ENCODE measurements around the gene PREX1. TPM values are rescaled to one million over a fixed set of nuclear protein-coding genes. Genes with fewer than 3 reads are reported as not detected.

The PREX1 gene
- total RNA-seq, 2 experiments from 2014 or later, result 36.5 to 39.2 TPM

- ChIA-PET CTCF (interaction anchor here (1.2 kb wide), 1 partner anchor 12 kb away, joined by 3 read pairs; no protein-coding TSS in a partner anchor), POLR2A (no interaction called here)
- Mint-ChIP-seq H3K27me3 (no peaks in the 10 kb centered on the region), H3K4me1 (peaks cover 13% of the 10 kb centered on the region), H3K27ac (no peak overlapping the region), H3K36me3 (ENCODE audit: low read depth) (no peaks in the 10 kb centered on the region), H3K4me3 (no peak overlapping the region), H3K9me3 (ENCODE audit: low read depth) (no peaks in the 10 kb centered on the region)
- intact Hi-C loops (cut with DNase I, micrococcal nuclease), result no loop called here
- DNase-seq, result no peak
- no peak for ATAC-seq
Measured at GRCh38 chr20:48608756-48609155, 219.0 kb downstream of the PREX1 start.

DNA sequence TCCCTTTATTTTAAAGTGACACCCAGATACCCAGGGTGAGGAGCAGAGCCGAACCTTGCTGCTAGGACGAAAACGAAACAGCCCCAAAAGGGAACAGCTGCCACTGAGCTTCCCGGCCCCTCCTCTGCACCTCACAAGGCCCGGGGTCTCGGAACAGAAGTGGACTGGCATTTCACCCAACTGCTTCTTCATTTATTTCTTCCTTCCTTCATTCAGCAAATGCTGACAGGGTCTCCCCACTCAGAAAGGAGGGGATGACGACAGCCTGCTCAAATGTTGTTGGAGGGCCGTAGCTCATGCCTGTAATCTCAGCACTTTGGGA lies 220.3 kb downstream of the PREX1 start:
- peaks cover 13% of the 10 kb centered on the region for H3K4me1 Mint-ChIP-seq
- no peak for ATAC-seq
- POLR2A ChIA-PET, result no interaction called here
- DNase-seq, result no peak
- CTCF ChIA-PET, result interaction anchor here (0.8 to 0.9 kb wide), 2 partner anchors 13 to 44 kb away, joined by 3 to 8 read pairs; no protein-coding TSS in a partner anchor
- no peak overlapping the region for H3K27ac Mint-ChIP-seq
- no peaks in the 10 kb centered on the region for H3K9me3 Mint-ChIP-seq (ENCODE audit: low read depth)
- H3K4me3 Mint-ChIP-seq, result no peak overlapping the region
- intact Hi-C loops (cut with DNase I, micrococcal nuclease), result no loop called here
- no peaks in the 10 kb centered on the region for H3K36me3 Mint-ChIP-seq (ENCODE audit: low read depth)
- no peaks in the 10 kb centered on the region for H3K27me3 Mint-ChIP-seq

- Mint-ChIP-seq H3K36me3 (ENCODE audit: low read depth) (no peaks in the 10 kb centered on the region), H3K27ac (no peak overlapping the region), H3K27me3 (no peaks in the 10 kb centered on the region), H3K4me3 (no peak overlapping the region), H3K9me3 (ENCODE audit: low read depth) (no peaks in the 10 kb centered on the region), H3K4me1 (peaks cover 13% of the 10 kb centered on the region)
- ChIA-PET POLR2A (no interaction called here), CTCF (interaction anchor here (0.9 kb wide), 1 partner anchor 13 kb away, joined by 8 read pairs; no protein-coding TSS in a partner anchor)
- ATAC-seq, result no peak
- no peak for DNase-seq
- intact Hi-C loops (cut with DNase I, micrococcal nuclease), result no loop called here
Measured at GRCh38 chr20:48606841-48607543, 220.8 kb downstream of the PREX1 start.

DNA sequence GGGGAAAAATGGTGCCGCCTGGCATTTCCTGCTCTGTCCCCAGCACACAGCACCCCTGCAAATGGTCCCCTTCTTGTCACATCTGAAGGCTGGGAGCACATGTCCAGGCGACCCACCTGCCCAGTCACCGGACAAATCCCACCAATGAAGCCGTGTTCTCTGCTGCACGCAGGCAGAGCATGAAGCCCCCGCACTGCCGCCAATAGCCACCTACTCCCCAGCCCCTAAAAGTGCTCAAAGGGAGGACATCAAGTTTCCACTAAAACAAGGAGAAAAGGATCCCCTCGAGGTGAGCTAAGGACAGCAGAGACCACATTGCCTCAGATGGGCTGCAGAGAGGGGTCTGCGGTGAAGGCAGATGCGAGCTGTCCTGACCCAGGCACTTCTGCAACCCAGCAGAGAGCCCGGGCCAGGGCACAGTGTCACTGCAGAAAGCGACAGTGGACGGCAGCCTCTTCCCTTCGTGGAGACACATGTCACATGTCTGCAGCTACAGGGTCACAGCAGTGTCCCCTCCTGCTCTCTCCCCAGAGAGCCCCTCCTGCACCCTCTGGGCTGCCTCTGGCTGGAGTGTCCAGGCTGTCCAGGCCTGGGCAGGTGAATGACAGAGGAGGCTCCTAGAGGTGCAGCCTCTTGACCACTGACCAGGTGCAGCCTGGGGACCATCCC lies 221.5 kb downstream of the PREX1 start:
- H3K4me3 Mint-ChIP-seq, result no peak overlapping the region
- no peak overlapping the region for H3K27ac Mint-ChIP-seq
- no peaks in the 10 kb centered on the region for H3K27me3 Mint-ChIP-seq
- no peaks in the 10 kb centered on the region for H3K9me3 Mint-ChIP-seq (ENCODE audit: low read depth)
- peaks cover 13% of the 10 kb centered on the region for H3K4me1 Mint-ChIP-seq
- POLR2A ChIA-PET, result no interaction called here
- ATAC-seq, result no peak
- DNase-seq, result no peak
- intact Hi-C loops (cut with DNase I, micrococcal nuclease), result no loop called here
- H3K36me3 Mint-ChIP-seq (ENCODE audit: low read depth), result no peaks in the 10 kb centered on the region
- CTCF ChIA-PET, result no interaction called here

DNA sequence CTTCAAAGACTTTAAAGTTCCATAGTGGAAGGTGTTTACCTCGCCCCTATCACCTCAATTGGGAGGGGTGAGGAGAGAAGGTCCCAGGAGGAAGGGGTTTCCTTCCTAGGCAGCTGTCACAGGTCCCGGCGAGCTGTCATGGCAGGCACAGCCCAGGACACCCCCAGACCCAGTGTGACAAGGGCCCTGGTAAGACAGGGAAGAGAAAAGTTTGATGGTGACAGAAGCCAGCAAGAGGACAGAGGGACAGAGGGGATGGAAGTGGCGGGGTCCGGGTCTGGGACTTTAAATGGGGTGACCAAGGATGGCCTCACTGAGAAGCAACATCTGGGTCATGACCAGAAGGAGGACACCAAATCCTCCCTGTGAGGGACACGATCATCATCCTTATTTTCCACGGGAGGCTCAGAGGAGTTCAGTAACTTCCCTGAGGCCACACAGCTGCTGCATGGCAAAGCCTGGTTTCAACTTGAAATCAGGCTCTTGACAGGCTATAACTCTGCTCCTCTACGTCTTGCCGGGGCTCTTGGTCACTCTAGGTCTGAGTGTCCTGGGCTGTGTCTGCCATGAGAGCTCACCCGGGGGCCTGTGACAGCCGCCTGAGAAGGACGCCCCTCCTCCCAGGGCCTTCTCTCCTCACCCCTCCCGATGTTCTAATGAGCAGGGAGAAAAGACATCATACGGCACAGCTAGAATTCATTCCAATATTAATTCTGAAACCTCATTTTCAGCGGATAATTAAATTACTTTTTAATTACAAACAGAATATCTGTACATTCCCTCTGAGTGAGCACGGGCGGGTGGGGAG lies 222.2 kb downstream of the PREX1 start:
- intact Hi-C loops (cut with DNase I, micrococcal nuclease), result no loop called here
- POLR2A ChIA-PET, result no interaction called here
- Mint-ChIP-seq H3K27ac (no peak overlapping the region), H3K4me3 (no peak overlapping the region), H3K27me3 (no peaks in the 10 kb centered on the region), H3K4me1 (peaks cover 13% of the 10 kb centered on the region), H3K36me3 (ENCODE audit: low read depth) (no peaks in the 10 kb centered on the region), H3K9me3 (ENCODE audit: low read depth) (no peaks in the 10 kb centered on the region)
- ATAC-seq, result no peak
- CTCF ChIA-PET, result interaction anchor here (0.6 kb wide), 1 partner anchor 287 kb away, joined by 3 read pairs; no protein-coding TSS in a partner anchor
- DNase-seq, result no peak

GRCh38 chr20:48604936-48605335 lies 222.9 kb downstream of the PREX1 start:
- H3K36me3 Mint-ChIP-seq (ENCODE audit: low read depth), result no peaks in the 10 kb centered on the region
- ATAC-seq, result no peak
- DNase-seq, result no peak
- ChIA-PET POLR2A (no interaction called here), CTCF (interaction anchor here (0.6 kb wide), 2 partner anchors 141 to 287 kb away, joined by 3 read pairs; no protein-coding TSS in a partner anchor)
- no peak overlapping the region for H3K4me3 Mint-ChIP-seq
- intact Hi-C loops (cut with DNase I, micrococcal nuclease), result no loop called here
- H3K4me1 Mint-ChIP-seq, result peaks cover 10% of the 10 kb centered on the region
- no peaks in the 10 kb centered on the region for H3K27me3 Mint-ChIP-seq
- H3K9me3 Mint-ChIP-seq (ENCODE audit: low read depth), result no peaks in the 10 kb centered on the region
- H3K27ac Mint-ChIP-seq, result no peak overlapping the region

DNA sequence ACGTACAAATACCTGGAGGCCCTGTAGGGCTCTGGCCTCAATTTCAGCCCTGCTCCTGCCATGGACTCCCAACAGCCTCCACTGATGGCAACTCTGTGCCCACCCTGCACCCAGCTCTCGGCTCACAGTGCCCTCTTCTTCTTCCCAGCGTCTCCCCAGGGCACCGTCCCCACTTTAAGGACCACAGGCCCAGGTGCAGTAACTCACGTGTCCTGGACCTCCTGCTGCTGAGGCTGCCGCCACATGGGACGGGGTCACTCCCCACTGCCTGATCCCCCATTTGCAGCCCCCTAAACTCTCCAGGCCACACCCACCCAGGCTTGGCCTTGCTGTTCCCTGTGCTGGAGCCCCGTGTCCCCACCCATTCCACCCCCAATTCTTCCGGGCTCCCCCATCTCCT lies 223.4 kb downstream of the PREX1 start:
- no peak for ATAC-seq
- Mint-ChIP-seq H3K4me1 (peaks cover 5% of the 10 kb centered on the region), H3K36me3 (ENCODE audit: low read depth) (no peaks in the 10 kb centered on the region), H3K9me3 (ENCODE audit: low read depth) (no peaks in the 10 kb centered on the region), H3K27me3 (no peaks in the 10 kb centered on the region), H3K4me3 (no peak overlapping the region), H3K27ac (no peak overlapping the region)
- ChIA-PET CTCF (interaction anchor here (0.6 kb wide), 2 partner anchors 141 to 288 kb away, joined by 3 read pairs; no protein-coding TSS in a partner anchor), POLR2A (no interaction called here)
- DNase-seq, result no peak
- intact Hi-C loops (cut with DNase I, micrococcal nuclease), result no loop called here

DNA sequence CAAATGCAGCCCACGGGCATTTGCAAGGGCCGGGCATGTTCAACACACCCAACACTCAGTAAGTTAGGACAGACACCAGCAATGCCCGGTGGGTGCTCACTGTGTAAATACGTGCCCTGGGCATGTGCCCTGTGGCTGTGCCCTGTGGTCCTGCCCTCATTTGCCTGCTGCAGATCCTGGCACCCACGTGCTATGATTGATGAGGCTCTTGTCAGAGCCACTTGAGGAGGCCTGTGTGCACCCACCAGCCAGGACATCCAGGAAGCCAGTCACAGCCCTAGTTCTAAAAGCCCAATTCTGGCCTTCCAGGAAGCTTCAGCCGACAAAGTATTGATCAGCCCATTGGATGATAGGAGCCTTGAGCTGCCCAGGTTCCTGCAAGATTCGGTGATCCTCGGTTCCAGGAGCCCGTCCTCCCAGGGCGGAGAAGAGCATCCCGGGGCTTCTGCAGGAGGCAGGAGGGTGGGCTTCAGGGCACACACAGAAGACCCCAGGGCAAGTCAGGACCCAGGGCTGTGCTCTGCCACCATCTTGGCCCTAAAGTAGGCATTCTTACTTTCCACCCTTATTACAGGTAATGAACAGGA lies 223.9 kb downstream of the PREX1 start:
- ATAC-seq, result no peak
- CTCF ChIA-PET, result no interaction called here
- DNase-seq, result no peak
- no peak overlapping the region for H3K27ac Mint-ChIP-seq
- H3K4me3 Mint-ChIP-seq, result no peak overlapping the region
- no peaks in the 10 kb centered on the region for H3K27me3 Mint-ChIP-seq
- POLR2A ChIA-PET, result no interaction called here
- H3K36me3 Mint-ChIP-seq (ENCODE audit: low read depth), result no peaks in the 10 kb centered on the region
- peaks cover under 1% of the 10 kb centered on the region for H3K4me1 Mint-ChIP-seq
- no peaks in the 10 kb centered on the region for H3K9me3 Mint-ChIP-seq (ENCODE audit: low read depth)
- intact Hi-C loops (cut with DNase I, micrococcal nuclease), result no loop called here

DNA sequence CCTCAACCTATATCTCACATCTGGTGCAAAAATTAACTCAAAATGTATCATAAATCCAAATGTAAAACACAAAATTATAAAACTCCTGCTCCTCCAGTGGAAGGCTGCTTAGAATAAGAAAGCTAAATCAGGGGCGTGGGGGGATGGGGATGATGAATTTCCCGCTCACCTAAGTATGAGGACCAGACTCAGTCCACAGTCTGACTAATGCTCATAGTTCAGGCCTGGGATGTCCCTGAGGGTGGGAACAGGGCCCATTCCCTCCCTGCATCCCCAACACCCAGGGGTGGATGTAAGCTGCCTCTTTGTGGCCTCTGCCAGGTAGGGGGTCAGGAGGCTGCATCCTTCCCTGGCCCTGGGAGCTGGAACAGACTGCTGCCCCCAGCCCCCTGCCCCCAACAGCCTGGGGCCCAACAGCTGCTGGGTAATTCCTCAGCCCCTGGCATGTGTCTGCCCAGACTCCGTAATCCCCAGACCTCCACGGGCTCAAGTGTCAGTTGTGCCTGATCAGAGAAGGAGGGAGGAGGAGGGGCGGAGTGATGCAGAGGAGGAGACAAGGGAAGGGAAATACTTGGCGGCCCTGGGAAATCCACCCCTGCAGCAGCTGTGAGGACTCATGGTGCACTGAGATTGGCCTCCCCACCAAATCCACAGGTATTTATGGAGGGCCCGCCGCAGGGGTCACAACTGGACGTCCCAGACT lies 224.5 kb downstream of the PREX1 start:
- Mint-ChIP-seq H3K27ac (no peak overlapping the region), H3K36me3 (ENCODE audit: low read depth) (no peaks in the 10 kb centered on the region), H3K9me3 (ENCODE audit: low read depth) (no peaks in the 10 kb centered on the region), H3K4me1 (no peaks in the 10 kb centered on the region), H3K4me3 (no peak overlapping the region), H3K27me3 (no peaks in the 10 kb centered on the region)
- no peak for ATAC-seq
- DNase-seq, result no peak
- ChIA-PET CTCF (interaction anchor here (2.3 kb wide), 1 partner anchor 17 kb away, joined by 9 read pairs; no protein-coding TSS in a partner anchor), POLR2A (no interaction called here)
- intact Hi-C loops (cut with DNase I, micrococcal nuclease), result no loop called here

DNA sequence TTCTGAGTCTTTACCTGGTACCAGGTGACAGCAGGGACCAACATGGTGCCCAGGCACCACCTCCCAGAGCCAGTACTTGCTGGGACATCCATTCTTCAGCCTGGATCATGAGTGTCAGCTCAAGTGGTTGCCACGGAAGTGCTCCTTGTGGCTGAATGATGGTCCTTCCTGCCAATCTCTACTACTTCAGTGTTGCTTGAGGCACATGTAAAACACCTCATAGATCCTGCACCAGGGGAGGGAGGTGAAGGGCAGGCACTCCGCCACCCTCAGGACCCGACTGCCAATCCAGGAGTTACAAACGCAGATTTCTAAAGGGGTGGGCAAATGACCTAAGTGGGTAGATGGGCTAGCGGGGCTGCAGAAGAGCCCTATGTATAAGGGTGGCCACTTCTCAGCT lies 226.0 kb downstream of the PREX1 start:
- Mint-ChIP-seq H3K27me3 (no peaks in the 10 kb centered on the region), H3K36me3 (ENCODE audit: low read depth) (no peaks in the 10 kb centered on the region), H3K4me1 (no peaks in the 10 kb centered on the region), H3K4me3 (no peak overlapping the region), H3K9me3 (ENCODE audit: low read depth) (no peaks in the 10 kb centered on the region), H3K27ac (no peak overlapping the region)
- intact Hi-C loops (cut with DNase I, micrococcal nuclease), result no loop called here
- POLR2A ChIA-PET, result no interaction called here
- ATAC-seq (no peak), DNase-seq (no peak)
- CTCF ChIA-PET, result interaction anchor here (2.3 kb wide), 1 partner anchor 19 kb away, joined by 9 read pairs; no protein-coding TSS in a partner anchor

GRCh38 chr20:48600470-48600945 lies 227.3 kb downstream of the PREX1 start:
- H3K4me1 Mint-ChIP-seq, result no peaks in the 10 kb centered on the region
- POLR2A ChIA-PET, result no interaction called here
- CTCF ChIA-PET, result no interaction called here
- DNase-seq (no peak), ATAC-seq (no peak)
- intact Hi-C loops (cut with DNase I, micrococcal nuclease), result no loop called here
- no peaks in the 10 kb centered on the region for H3K9me3 Mint-ChIP-seq (ENCODE audit: low read depth)
- no peak overlapping the region for H3K4me3 Mint-ChIP-seq
- no peaks in the 10 kb centered on the region for H3K27me3 Mint-ChIP-seq
- no peak overlapping the region for H3K27ac Mint-ChIP-seq
- no peaks in the 10 kb centered on the region for H3K36me3 Mint-ChIP-seq (ENCODE audit: low read depth)
